GM19455 (cell line): Measurements from ENCODE around the gene RGL2.
"Not testable (repeated sequence)": the region's sequence is repeated elsewhere in the genome, so short reads cannot be mapped to it uniquely, and the experiment has no call there.

ENCODE experiments used
- ATAC-seq: cut with Tn5 transposase; IDR thresholded peaks from one replicate; pipeline ENCODE4 v1.9.1; 2021; ENCODE audit not compliant: unreplicated experiment

RGL2 gene

GRCh38 chr6:33298773-33299236 lies at the start of gene RGL2:
Gene RGL2 (minus strand): TSS chr6:33298942. CDS start chr6:33298610, 332 bp downstream.
- peak; percentile 22 for ATAC-seq

- no peak for ATAC-seq
These were observed 49.1 kb upstream of the RGL2 start for GRCh38 chr6:33347816-33348215.

GRCh38 chr6:33346972-33347371 lies 48.2 kb upstream of the RGL2 start:
- not testable (repeated sequence) for ATAC-seq

GRCh38 chr6:33344701-33345697 lies 46.3 kb upstream of the RGL2 start:
- ATAC-seq: no peak

GRCh38 chr6:33343953-33344611 lies 45.3 kb upstream of the RGL2 start:
- no peak for ATAC-seq

- not testable (repeated sequence) for ATAC-seq
These were observed 44.8 kb upstream of the RGL2 start for GRCh38 chr6:33343606-33343952.

GRCh38 chr6:33339193-33339592 lies 40.5 kb upstream of the RGL2 start:
- ATAC-seq: no peak

GRCh38 chr6:33336495-33336894 lies 37.8 kb upstream of the RGL2 start:
- no peak for ATAC-seq

- no peak for ATAC-seq
These were observed 37.2 kb upstream of the RGL2 start for GRCh38 chr6:33335916-33336315.

- ATAC-seq: no peak
These were observed 34.9 kb upstream of the RGL2 start for GRCh38 chr6:33333666-33334065.

GRCh38 chr6:33330736-33331135 lies 32.0 kb upstream of the RGL2 start:
- ATAC-seq: no peak

GRCh38 chr6:33329058-33329457 lies 30.3 kb upstream of the RGL2 start:
- no peak for ATAC-seq

- no peak for ATAC-seq
These were observed 25.4 kb upstream of the RGL2 start for GRCh38 chr6:33324125-33324524.

GRCh38 chr6:33323623-33323948 lies 24.8 kb upstream of the RGL2 start:
- no peak for ATAC-seq

GRCh38 chr6:33321227-33321626 lies 22.5 kb upstream of the RGL2 start:
- no peak for ATAC-seq

GRCh38 chr6:33320315-33321181 lies 21.8 kb upstream of the RGL2 start:
- no peak for ATAC-seq

- ATAC-seq: no peak
These were observed 21.2 kb upstream of the RGL2 start for GRCh38 chr6:33319939-33320314.

- ATAC-seq: no peak
These were observed 19.8 kb upstream of the RGL2 start for GRCh38 chr6:33318426-33319073.

GRCh38 chr6:33317669-33318425 lies 19.1 kb upstream of the RGL2 start, which contains the start of gene ZBTB22:
Gene ZBTB22 (minus strand): TSS chr6:33317744. CDS start chr6:33316916, 828 bp downstream.
- ATAC-seq: peak; percentile 55

- ATAC-seq: no peak
These were observed 18.6 kb upstream of the RGL2 start for GRCh38 chr6:33317419-33317668.
